ENCODE data around the gene MAP3K10. TPM values are rescaled to one million over a fixed set of nuclear protein-coding genes. Genes with fewer than 3 reads are reported as not detected.
A peak's percentile ranks its signal among the peaks of the same experiment; 100 is the strongest.

MAP3K10 gene
- total and polyA plus RNA-seq, 2 of the 13 experiments (the other 11 are each of a cell fraction or from before 2014, with no cell fraction given) = 3.4 to 5.0 TPM

- TF ChIP-seq ZBTB25 (CRISPR knock-in tag; IDR thresholded peaks at IDR 0.05) = no peak
- TF ChIP-seq ZNF839 (CRISPR knock-in tag; IDR thresholded peaks at IDR 0.05; ENCODE audit: borderline replicate concordance) = no peak
- no peak; the same call in 1 of the 2 replicates for TF ChIP-seq ATF5 (CRISPR knock-in tag; IDR thresholded peaks at IDR 0.05; ENCODE audit: low read depth)
- no peak for TF ChIP-seq ZNF543 (CRISPR knock-in tag; IDR thresholded peaks at IDR 0.05)
- TF ChIP-seq RNF219 (CRISPR knock-in tag; IDR thresholded peaks at IDR 0.05) = no peak
- TF ChIP-seq ZNF34 (CRISPR knock-in tag; IDR thresholded peaks at IDR 0.05; ENCODE audit: borderline replicate concordance) = peak; percentile 64; the same call in 1 of the 2 replicates
- TF ChIP-seq CHD4 (IDR thresholded peaks at IDR 0.05; ENCODE audit: borderline replicate concordance, low read length) = no peak
- TF ChIP-seq ZNF280D (CRISPR knock-in tag; IDR thresholded peaks at IDR 0.05) = peak; percentile 55; the same call in 1 of the 2 replicates
- no peak for TF ChIP-seq ZNF44 (CRISPR knock-in tag; IDR thresholded peaks at IDR 0.05)
- TF ChIP-seq ZBTB40 (IDR thresholded peaks at IDR 0.05) = no peak
- peak; percentile 71 for TF ChIP-seq ZBTB40 (CRISPR knock-in tag; IDR thresholded peaks at IDR 0.05)
Observed at GRCh38 chr19:40190891-40191835, at the start of gene MAP3K10 (continued).

Measured in HepG2 (cell line).